ENCODE data around the gene SFMBT2. TPM values are rescaled to one million over a fixed set of nuclear protein-coding genes. Genes with fewer than 3 reads are reported as not detected.
"Not testable (repeated sequence)": the region's sequence is repeated elsewhere in the genome, so short reads cannot be mapped to it uniquely, and the experiment has no call there.

The SFMBT2 gene
- total and polyA plus RNA-seq, 10 of the 15 experiments (the other 5 are each of a cell fraction or from before 2014, with no cell fraction given), result 2.8 to 29.6 (median 15.1) TPM

- Histone ChIP-seq H3K9ac (ENCODE audit: control insufficient read depth, insufficient read depth, low read length) (no peak overlapping the region), H3K9me3 (replicated peaks; ENCODE audit: control insufficient read depth, insufficient read depth, low read length) (peaks cover 8% of the 10 kb centered on the region), H4K20me1 (ENCODE audit: control insufficient read depth, insufficient read depth) (peaks cover 2% of the 10 kb centered on the region; the same call in 1 of the 2 replicates), H3K79me2 (ENCODE audit: control insufficient read depth, insufficient read depth, low read length) (peaks cover 59% of the 10 kb centered on the region), H3K27ac (ENCODE audit: control insufficient read depth, insufficient read depth) (no peak overlapping the region), H3K4me2 (ENCODE audit: control insufficient read depth, insufficient read depth) (no peak overlapping the region), H3K36me3 (ENCODE audit: control insufficient read depth in 2 of 2, insufficient read depth in 2 of 2, low read length in 1 of 2) (peaks cover 16 to 19% of the 10 kb centered on the region in 2 experiments), H3K4me1 (ENCODE audit: control insufficient read depth, insufficient read depth, low read length) (no peaks in the 10 kb centered on the region), H3K4me3 (no peak overlapping the region), H3K27me3 (replicated peaks in 1 of 2; ENCODE audit: control insufficient read depth in 2 of 2, insufficient read depth in 2 of 2, low read length in 1 of 2) (no peaks in the 10 kb centered on the region), H2AFZ (ENCODE audit: control insufficient read depth, low read depth, low read length) (no peak overlapping the region)
- 80% methylated on average over 5 of the region's 5 CpGs for WGBS (ENCODE audit: insufficient coverage, insufficient replicate concordance, low lambda C conversion rate, missing lambda C conversion rate)
- CTCF ChIA-PET, result no interaction called here
- POLR2A ChIA-PET, result interaction anchor here (0.7 kb wide), 1 partner anchor 17 kb away, joined by 3 read pairs; no protein-coding TSS in a partner anchor
- intact Hi-C loops (cut with micrococcal nuclease; ENCODE audit: unreplicated experiment), result no loop called here
- DNase-seq (ENCODE audit: low read depth, low spot score) (no peak), ATAC-seq (peak; percentile 52), FAIRE-seq (no peak)
- 0 out of 2 replicates have a peak, but pooled peaks have one; percentile 14 for TF ChIP-seq TCF12 (IDR thresholded peaks at IDR 0.05; ENCODE audit: low read depth, low read length)
- TF ChIP-seq TCF3 (IDR thresholded peaks at IDR 0.05; ENCODE audit: borderline replicate concordance, insufficient read depth, low read depth, low read length), result no peak
- no peak for TF ChIP-seq NR2F1 (conservative IDR thresholded peaks at IDR 0.05)
- TF ChIP-seq KDM1A (IDR thresholded peaks at IDR 0.05; ENCODE audit: borderline replicate concordance), result no peak
- no peak for TF ChIP-seq NFYA (IDR thresholded peaks at IDR 0.05; ENCODE audit: borderline replicate concordance, low read depth, low read length)
- TF ChIP-seq ELK1 (IDR thresholded peaks at IDR 0.05; ENCODE audit: low read depth, low read length), result no peak
- in situ Hi-C loops (cut with MboI), result no loop called here
- SMC1A ChIA-PET (ENCODE audit: uncharacterized antibody, unreplicated experiment), result no interaction called here
- no TSS peak for BruUV-seq (replicated peaks)
- RAD21 ChIA-PET (ENCODE audit: unreplicated experiment), result no interaction called here
Observed at GRCh38 chr10:7300384-7300971, 110.4 kb downstream of the SFMBT2 start.

DNA sequence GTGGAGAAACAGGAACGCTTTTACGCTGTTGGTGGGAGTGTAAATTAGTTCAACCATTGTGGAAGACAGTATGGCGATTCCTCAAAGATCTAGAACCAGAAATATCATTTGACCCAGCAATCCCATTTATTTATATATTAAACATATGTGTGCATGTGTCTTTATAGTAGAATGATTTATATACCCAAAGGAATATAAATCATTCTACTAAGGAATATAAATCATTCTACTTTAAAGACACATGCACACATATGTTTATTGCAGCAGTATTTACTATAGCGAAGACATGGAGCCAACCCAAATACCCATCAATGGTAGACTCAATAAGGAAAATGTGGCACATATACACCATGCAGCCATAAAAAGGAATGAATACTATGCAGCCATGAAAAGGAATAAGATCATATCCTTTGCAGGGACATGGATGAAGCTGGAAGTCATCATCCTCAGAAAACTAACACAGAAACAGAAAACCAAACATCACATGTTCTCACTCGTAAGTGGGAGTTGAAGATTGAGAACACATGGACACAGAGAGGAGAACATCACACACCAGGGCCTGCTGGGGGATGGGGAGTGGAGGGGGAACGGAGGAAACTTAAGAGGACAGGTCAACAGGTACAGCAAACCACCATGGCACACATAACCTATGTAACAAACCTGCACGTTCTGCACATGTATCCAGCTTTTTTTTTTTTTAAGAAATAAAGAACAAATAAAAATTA lies 111.1 kb downstream of the SFMBT2 start:
- H3K27ac ChIP-seq (ENCODE audit: control insufficient read depth, insufficient read depth); BruUV-seq (replicated peaks); H3K9me3 ChIP-seq (replicated peaks; ENCODE audit: control insufficient read depth, insufficient read depth, low read length); CTCF ChIA-PET; ATAC-seq; H3K4me1 ChIP-seq (ENCODE audit: control insufficient read depth, insufficient read depth, low read length); H3K9ac ChIP-seq (ENCODE audit: control insufficient read depth, insufficient read depth, low read length); H4K20me1 ChIP-seq (ENCODE audit: control insufficient read depth, insufficient read depth); H3K4me3 ChIP-seq; RAD21 ChIA-PET (ENCODE audit: unreplicated experiment); POLR2A ChIA-PET; intact Hi-C loops (cut with micrococcal nuclease; ENCODE audit: unreplicated experiment); H3K4me2 ChIP-seq (ENCODE audit: control insufficient read depth, insufficient read depth); H2AFZ ChIP-seq (ENCODE audit: control insufficient read depth, low read depth, low read length); FAIRE-seq; DNase-seq (ENCODE audit: low read depth, low spot score); H3K27me3 ChIP-seq (replicated peaks in 1 of 2; ENCODE audit: control insufficient read depth in 2 of 2, insufficient read depth in 2 of 2, low read length in 1 of 2); in situ Hi-C loops (cut with MboI): not testable (repeated sequence)
- H3K36me3 ChIP-seq (ENCODE audit: control insufficient read depth in 2 of 2, insufficient read depth in 2 of 2, low read length in 1 of 2), result peaks cover 16 to 17% of the 10 kb centered on the region in 2 experiments
- peaks cover 57% of the 10 kb centered on the region for H3K79me2 ChIP-seq (ENCODE audit: control insufficient read depth, insufficient read depth, low read length)
- 91% methylated on average over 7 of the region's 7 CpGs for WGBS (ENCODE audit: insufficient coverage, insufficient replicate concordance, low lambda C conversion rate, missing lambda C conversion rate)
- SMC1A ChIA-PET (ENCODE audit: uncharacterized antibody, unreplicated experiment), result interaction anchor here (1.2 kb wide), 1 partner anchor 10 kb away, joined by 4 read pairs; no protein-coding TSS in a partner anchor
